GM10847 (cell line): Measurements from ENCODE around the gene RPAP3.

ENCODE experiments used
- POLR2A ChIP-seq: IDR thresholded peaks from 2 replicates; pipeline ENCODE4 v1.6.1; 2011; ENCODE audit not compliant: insufficient read length; ENCODE audit errors: extremely low read depth

Gene RPAP3

GRCh38 chr12:47686645-47687240 is 19.1 kb downstream of the RPAP3 start:
- TF ChIP-seq POLR2A, result no peak

GRCh38 chr12:47679785-47680184 is 26.0 kb downstream of the RPAP3 start:
- TF ChIP-seq POLR2A, result no peak

GRCh38 chr12:47672068-47672467 is 33.8 kb downstream of the RPAP3 start:
- no peak for TF ChIP-seq POLR2A

- TF ChIP-seq POLR2A, result no peak
Measured at GRCh38 chr12:47652521-47653234, 53.2 kb downstream of the RPAP3 start.

- TF ChIP-seq POLR2A, result no peak
Measured at GRCh38 chr12:47651368-47652254, 54.2 kb downstream of the RPAP3 start.

DNA sequence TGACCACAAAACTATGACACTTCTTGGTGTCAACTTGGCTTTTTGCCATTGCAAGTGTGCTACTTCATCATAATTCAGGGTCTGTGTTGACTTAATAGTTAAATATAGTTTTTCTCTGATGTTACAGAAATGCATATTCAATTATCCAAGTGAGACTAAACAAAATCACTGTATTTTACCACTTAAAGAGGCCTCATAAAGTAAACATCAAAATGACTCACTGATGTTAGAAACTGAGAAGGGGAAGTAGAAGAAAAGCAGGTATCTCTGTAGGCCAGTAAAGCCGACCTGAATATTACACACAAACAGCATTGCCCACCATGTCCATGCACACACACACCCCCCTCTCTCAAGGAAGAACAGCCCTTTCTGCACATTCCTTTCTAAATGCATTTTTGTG is 55.4 kb downstream of the RPAP3 start:
- no peak for TF ChIP-seq POLR2A

DNA sequence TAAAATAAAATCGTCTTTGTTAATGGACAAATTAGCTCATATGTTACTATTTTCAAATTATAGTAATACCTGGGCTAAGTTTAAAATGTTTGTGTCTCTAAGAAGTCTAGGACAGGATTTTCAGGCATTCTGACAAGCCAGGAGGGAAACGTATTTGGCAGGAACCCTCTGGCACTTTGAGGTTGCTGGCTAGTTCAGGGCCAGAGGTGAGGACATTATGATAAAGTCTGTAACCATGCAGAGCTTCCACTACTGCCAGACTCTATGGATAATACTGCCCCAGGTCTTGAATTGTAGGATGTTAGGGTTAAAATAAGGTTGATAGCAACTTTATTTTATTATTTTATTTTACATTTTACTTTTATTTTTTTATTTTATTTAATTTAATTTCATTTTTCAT is 56.4 kb downstream of the RPAP3 start:
- TF ChIP-seq POLR2A, result no peak

DNA sequence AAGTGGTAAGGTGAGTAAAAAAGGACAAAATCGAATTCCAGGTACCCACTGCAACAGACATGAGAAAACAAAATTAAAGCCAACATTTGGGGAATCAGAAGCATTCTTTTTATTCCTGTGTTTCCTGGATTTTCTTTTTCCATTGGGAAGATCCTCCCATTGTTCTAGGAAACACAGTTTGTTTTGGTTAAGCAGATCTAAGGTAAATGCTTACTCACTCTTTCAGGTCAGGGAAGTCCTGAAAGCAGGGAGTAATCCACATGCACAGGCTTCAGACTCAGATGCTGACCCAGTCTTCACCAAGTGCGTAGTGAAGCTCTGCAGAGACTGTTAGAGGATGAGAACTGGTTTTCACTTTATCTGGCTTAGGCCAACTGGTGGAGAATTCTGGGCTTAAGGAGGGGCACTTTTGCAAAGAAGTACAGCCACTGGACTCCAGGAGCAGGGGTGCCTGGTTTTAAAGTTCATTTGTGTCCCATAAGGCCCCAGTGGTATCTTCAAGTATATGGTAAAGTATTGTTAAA is 57.7 kb downstream of the RPAP3 start:
- no peak for TF ChIP-seq POLR2A

DNA sequence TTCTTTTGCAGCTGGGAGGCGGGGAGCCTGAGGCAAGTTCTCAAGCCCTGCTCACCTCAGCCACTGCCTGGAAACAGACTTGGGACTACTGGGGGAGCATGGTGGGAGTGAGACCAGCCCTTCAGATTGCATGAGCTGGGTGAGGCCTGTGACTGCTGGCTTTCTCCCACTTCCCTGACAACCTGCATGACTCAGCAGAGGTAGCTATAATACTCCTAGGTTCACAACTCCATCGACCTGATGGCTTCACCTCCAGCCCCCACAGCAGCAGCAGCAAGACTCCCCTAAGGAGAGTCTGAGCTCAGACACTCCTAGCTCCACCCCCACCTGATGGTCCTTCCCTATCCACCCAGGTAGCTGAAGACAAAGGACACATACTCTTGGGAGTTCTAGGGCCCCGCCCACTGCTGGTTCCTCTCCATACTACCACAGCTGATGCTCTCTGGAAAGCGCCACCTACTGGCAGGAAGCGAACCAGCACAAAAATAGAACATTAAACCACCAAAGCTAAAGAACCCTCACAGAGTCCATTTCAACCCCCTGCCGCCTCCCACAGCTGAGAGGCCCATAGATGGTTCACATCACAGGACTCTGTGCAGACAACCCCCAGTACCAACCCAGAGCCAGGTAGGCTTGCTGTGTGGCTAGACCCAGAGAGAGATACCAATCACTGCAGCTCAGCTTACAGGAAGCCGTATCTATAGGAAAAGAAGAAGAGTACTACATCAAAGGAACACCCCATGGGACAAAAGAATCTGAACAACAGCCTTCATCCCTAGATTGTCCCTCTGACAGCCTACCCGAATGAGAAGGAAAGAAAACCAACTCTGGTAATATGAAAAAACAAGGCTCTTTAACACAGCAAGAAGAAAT is 68.7 kb downstream of the RPAP3 start:
- TF ChIP-seq POLR2A, result no peak

DNA sequence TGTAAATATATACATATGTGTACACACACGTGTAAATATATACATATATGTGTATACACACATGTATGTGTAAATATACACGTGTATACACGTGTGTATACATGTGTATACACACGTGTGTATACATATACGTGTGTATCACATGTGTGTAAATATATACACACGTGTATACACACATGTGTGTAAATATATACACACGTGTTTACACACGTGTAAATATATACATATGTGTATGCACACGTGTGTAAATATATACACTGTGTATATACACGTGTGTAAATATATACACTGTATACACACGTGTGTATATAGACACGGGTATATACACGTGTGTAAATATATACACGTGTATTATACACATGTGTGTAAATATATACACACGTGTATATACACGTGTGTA is 71.7 kb downstream of the RPAP3 start:
- no peak for TF ChIP-seq POLR2A

DNA sequence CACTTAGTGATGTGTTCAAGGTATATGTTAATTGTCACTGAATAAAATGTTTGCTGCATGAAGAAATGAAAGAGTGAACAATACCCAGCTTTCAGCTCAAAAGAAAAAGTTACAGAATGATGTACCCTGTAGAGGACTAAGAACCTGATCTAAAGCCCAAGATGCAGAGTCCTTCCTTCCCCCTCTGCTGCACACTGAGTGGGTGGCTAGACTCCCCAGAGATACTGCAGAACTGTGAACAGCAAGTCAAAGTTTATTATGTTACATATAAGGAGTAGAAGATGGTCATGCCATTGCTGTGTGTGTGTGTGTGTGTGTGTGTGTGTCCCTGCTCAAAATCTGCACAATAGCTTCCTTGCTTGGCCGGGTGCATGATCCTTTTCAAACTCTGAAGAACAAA is 83.9 kb downstream of the RPAP3 start:
- TF ChIP-seq POLR2A, result no peak

DNA sequence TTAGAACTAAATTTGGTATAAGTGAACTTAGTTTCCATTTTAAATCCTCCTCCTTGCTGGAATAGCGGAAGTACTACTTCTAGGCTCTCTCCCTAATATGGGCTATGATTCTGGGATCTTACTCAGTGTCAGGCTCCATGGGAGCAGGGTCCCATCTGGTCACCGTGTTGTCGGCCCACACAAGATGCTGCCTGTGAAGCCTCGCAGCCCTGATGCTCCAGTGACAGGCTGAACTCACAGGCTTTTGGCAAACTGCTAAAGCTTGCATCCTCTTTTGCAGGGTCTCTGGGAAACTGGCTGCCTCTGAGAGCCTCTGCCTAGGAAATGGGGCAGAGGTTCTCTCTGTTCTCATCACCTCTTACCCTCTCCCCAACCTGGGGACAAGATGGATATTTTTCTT is 88.4 kb downstream of the RPAP3 start:
- no peak for TF ChIP-seq POLR2A

GRCh38 chr12:47616440-47616839 is 89.4 kb downstream of the RPAP3 start:
- TF ChIP-seq POLR2A, result no peak

GRCh38 chr12:47615711-47616110 is 90.1 kb downstream of the RPAP3 start:
- TF ChIP-seq POLR2A, result no peak

- TF ChIP-seq POLR2A, result no peak
Measured at GRCh38 chr12:47614521-47614920, 91.3 kb downstream of the RPAP3 start.
